ENCODE data around the gene KICS2.

DNA sequence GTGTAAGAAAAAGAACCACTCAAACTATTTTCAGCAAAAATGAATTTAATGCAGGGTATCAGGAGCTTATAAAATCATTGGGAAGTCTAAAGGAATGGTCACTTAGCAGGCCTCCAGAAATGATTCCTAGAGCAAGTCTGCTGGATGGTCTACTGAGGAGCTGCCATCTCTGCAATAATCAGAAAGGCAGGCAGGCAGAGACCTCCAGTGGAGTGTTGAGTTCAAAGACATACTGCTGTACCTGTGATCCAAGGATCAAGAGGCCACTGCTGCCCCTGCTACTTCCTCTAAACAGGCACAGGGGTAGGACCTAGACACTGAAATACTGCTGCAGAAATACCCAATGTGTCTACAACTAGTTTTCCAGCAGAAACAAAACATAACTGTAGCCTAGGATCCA is 14.5 kb upstream of the KICS2 start:
- TF ChIP-seq, protein P1, sequence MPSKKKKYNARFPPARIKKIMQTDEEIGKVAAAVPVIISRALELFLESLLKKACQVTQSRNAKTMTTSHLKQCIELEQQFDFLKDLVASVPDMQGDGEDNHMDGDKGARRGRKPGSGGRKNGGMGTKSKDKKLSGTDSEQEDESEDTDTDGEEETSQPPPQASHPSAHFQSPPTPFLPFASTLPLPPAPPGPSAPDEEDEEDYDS (CRISPR knock-in tag; IDR thresholded peaks at IDR 0.05): no peak
- TF ChIP-seq EZH2 (conservative IDR thresholded peaks at IDR 0.05; ENCODE audit: low read depth, low read length) (no peak), EP300 (IDR thresholded peaks at IDR 0.05; ENCODE audit: low read depth in 2 of 2, low read length in 2 of 2) (no peak), EP300 (CRISPR knock-in tag; IDR thresholded peaks at IDR 0.05; ENCODE audit: borderline replicate concordance) (no peak), POLR2AphosphoS5 (IDR thresholded peaks at IDR 0.05; ENCODE audit: low read depth, low read length) (no peak), NFIB (CRISPR knock-in tag; IDR thresholded peaks at IDR 0.05; ENCODE audit: borderline replicate concordance) (no peak), GATAD2A (CRISPR knock-in tag; IDR thresholded peaks at IDR 0.05) (no peak), KAT7 (CRISPR knock-in tag; IDR thresholded peaks at IDR 0.05; ENCODE audit: borderline replicate concordance) (no peak), KLF16 (CRISPR knock-in tag; IDR thresholded peaks at IDR 0.05) (no peak), HNRNPH1 (optimal IDR thresholded peaks at IDR 0.05; ENCODE audit: low read depth, low read length) (no peak), GFI1 (CRISPR knock-in tag; IDR thresholded peaks at IDR 0.05; ENCODE audit: borderline replicate concordance) (no peak), JUND (CRISPR knock-in tag; IDR thresholded peaks at IDR 0.05) (no peak)
- TF ChIP-seq, protein P2, sequence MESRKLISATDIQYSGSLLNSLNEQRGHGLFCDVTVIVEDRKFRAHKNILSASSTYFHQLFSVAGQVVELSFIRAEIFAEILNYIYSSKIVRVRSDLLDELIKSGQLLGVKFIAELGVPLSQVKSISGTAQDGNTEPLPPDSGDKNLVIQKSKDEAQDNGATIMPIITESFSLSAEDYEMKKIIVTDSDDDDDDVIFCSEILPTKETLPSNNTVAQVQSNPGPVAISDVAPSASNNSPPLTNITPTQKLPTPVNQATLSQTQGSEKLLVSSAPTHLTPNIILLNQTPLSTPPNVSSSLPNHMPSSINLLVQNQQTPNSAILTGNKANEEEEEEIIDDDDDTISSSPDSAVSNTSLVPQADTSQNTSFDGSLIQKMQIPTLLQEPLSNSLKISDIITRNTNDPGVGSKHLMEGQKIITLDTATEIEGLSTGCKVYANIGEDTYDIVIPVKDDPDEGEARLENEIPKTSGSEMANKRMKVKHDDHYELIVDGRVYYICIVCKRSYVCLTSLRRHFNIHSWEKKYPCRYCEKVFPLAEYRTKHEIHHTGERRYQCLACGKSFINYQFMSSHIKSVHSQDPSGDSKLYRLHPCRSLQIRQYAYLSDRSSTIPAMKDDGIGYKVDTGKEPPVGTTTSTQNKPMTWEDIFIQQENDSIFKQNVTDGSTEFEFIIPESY (CRISPR knock-in tag; IDR thresholded peaks at IDR 0.05): no peak
- TF ChIP-seq, protein P3, sequence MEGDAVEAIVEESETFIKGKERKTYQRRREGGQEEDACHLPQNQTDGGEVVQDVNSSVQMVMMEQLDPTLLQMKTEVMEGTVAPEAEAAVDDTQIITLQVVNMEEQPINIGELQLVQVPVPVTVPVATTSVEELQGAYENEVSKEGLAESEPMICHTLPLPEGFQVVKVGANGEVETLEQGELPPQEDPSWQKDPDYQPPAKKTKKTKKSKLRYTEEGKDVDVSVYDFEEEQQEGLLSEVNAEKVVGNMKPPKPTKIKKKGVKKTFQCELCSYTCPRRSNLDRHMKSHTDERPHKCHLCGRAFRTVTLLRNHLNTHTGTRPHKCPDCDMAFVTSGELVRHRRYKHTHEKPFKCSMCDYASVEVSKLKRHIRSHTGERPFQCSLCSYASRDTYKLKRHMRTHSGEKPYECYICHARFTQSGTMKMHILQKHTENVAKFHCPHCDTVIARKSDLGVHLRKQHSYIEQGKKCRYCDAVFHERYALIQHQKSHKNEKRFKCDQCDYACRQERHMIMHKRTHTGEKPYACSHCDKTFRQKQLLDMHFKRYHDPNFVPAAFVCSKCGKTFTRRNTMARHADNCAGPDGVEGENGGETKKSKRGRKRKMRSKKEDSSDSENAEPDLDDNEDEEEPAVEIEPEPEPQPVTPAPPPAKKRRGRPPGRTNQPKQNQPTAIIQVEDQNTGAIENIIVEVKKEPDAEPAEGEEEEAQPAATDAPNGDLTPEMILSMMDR (CRISPR knock-in tag; IDR thresholded peaks at IDR 0.05): peak; percentile 69
